Dermis blood vessel endothelial cell (primary cell): ENCODE results near the gene PAK5. TPM values are rescaled to one million over a fixed set of nuclear protein-coding genes. Genes with fewer than 3 reads are reported as not detected.
"Not testable (repeated sequence)": the region's sequence is repeated elsewhere in the genome, so short reads cannot be mapped to it uniquely, and the experiment has no call there.

Experiments used
- DNase-seq: peaks from one replicate; pipeline ENCODE4 v3.0.0; 2010
- total RNA-seq: library from RNA; depleted of rRNA; stranded (reverse); fragments of >200 nt; gene quantifications from 2 replicates; pipeline ENCODE4 v1.2.3, GENCODE V29; 2014

The PAK5 gene
- total RNA-seq, 1 donor from 2014 or later: not detected

- no peak for DNase-seq
These were observed 161.7 kb downstream of the PAK5 start for GRCh38 chr20:9677100-9677623.

GRCh38 chr20:9672981-9673380, 165.9 kb downstream of the PAK5 start:
- DNase-seq: no peak

- no peak for DNase-seq
These were observed 166.8 kb downstream of the PAK5 start for GRCh38 chr20:9672027-9672426.

- no peak for DNase-seq
These were observed 170.5 kb downstream of the PAK5 start for GRCh38 chr20:9668381-9668780.

- DNase-seq: no peak
These were observed 175.5 kb downstream of the PAK5 start for GRCh38 chr20:9663423-9663822.

- peak; percentile 45 for DNase-seq
These were observed 178.5 kb downstream of the PAK5 start for GRCh38 chr20:9660236-9660868.

GRCh38 chr20:9647741-9648140, 191.1 kb downstream of the PAK5 start:
- DNase-seq: no peak

- DNase-seq: no peak
These were observed 192.5 kb downstream of the PAK5 start for GRCh38 chr20:9646375-9646774.

- no peak for DNase-seq
These were observed 196.0 kb downstream of the PAK5 start for GRCh38 chr20:9642882-9643281.

GRCh38 chr20:9641499-9642000, 197.3 kb downstream of the PAK5 start:
- not testable (repeated sequence) for DNase-seq

- DNase-seq: no peak
These were observed 201.0 kb downstream of the PAK5 start for GRCh38 chr20:9637889-9638288.

- no peak for DNase-seq
These were observed 203.1 kb downstream of the PAK5 start for GRCh38 chr20:9635750-9636149.

GRCh38 chr20:9634327-9634726, 204.5 kb downstream of the PAK5 start:
- no peak for DNase-seq

- DNase-seq: no peak
These were observed 205.9 kb downstream of the PAK5 start for GRCh38 chr20:9632991-9633390.

- DNase-seq: no peak
These were observed 206.6 kb downstream of the PAK5 start for GRCh38 chr20:9632265-9632664.

- no peak for DNase-seq
These were observed 208.3 kb downstream of the PAK5 start for GRCh38 chr20:9630554-9630953.

GRCh38 chr20:9629831-9630230, 209.0 kb downstream of the PAK5 start:
- no peak for DNase-seq

GRCh38 chr20:9628589-9628988, 210.3 kb downstream of the PAK5 start:
- DNase-seq: no peak

- DNase-seq: no peak
These were observed 210.7 kb downstream of the PAK5 start for GRCh38 chr20:9628141-9628540.

GRCh38 chr20:9627219-9627618, 211.7 kb downstream of the PAK5 start:
- no peak for DNase-seq

- DNase-seq: no peak
These were observed 212.5 kb downstream of the PAK5 start for GRCh38 chr20:9626357-9626756.

- peak; percentile 33 for DNase-seq
These were observed 220.9 kb downstream of the PAK5 start for GRCh38 chr20:9617940-9618339.

GRCh38 chr20:9616833-9617461, 221.9 kb downstream of the PAK5 start:
- peak; percentile 81 for DNase-seq

GRCh38 chr20:9616455-9616805, 222.4 kb downstream of the PAK5 start:
- no peak for DNase-seq
